ENCODE measurements around the gene CCS.

GRCh38 chr11:66624450-66624849, 31.5 kb downstream of the CCS start:
- TF ChIP-seq CTCF (IDR thresholded peaks at IDR 0.05) (no peak), POLR2A (IDR thresholded peaks at IDR 0.05) (no peak)

All from esophagus squamous epithelium (tissue), 4 donors.